Esophagus muscularis mucosa (tissue), 4 donors: ENCODE measurements around the gene HBS1L. TPM values are rescaled to one million over a fixed set of nuclear protein-coding genes. Genes with fewer than 3 reads are reported as not detected.

Experiments
- DNase-seq: peaks from one replicate; pipeline ENCODE4 v3.0.0-alpha.2; 2017; ENCODE audit errors: extremely low spot score
- H3K27ac ChIP-seq, 4 donors: fragments of 200-600 bp; sonication (generic); replicated peaks in 1 of 4; 1 replicate in 3 of 4; 2 replicates in 1 of 4; pipeline ENCODE4 v1.5.1; 2016 to 2019; ENCODE audit warnings: mild to moderate bottlenecking in 1 of 4
- H3K27me3 ChIP-seq, 4 donors: fragments of 200-600 bp; sonication (generic); one replicate each; pipeline versions ENCODE4 v1.5.1 to v1.6.0; 2016 to 2019
- H3K36me3 ChIP-seq, 4 donors: fragments of 200-600 bp; sonication (generic); one replicate each; pipeline ENCODE4 v1.5.1; 2016 to 2019
- H3K4me1 ChIP-seq, 4 donors: fragments of 200-600 bp; sonication (generic); one replicate each; pipeline ENCODE4 v1.5.1; 2016 to 2019
- H3K4me3 ChIP-seq, 4 donors: fragments of 200-600 bp; sonication (generic); 1 replicate in 2 of 4; 2 replicates in 2 of 4; pipeline ENCODE4 v1.5.1; 2016 to 2019; ENCODE audit warnings: mild to moderate bottlenecking in 4 of 4, moderate library complexity in 1 of 4
- H3K9me3 ChIP-seq, 4 donors: fragments of 200-600 bp; sonication (generic); 1 replicate in 3 of 4; 2 replicates in 1 of 4; pipeline ENCODE4 v1.5.1; 2016 to 2019
- CTCF ChIP-seq, 3 experiments: fragments of 200-600 bp in 2 of 3; fragments of 450-650 bp in 1 of 3; sonication (generic) in 2 of 3; IDR thresholded peaks; one replicate each; pipeline ENCODE4 v1.5.1; 2017 to 2019; ENCODE audit warnings: antibody characterized with exemption in 3 of 3, mild to moderate bottlenecking in 2 of 3, moderate library complexity in 1 of 3
- EP300 ChIP-seq: sonication (generic); formaldehyde crosslinking; IDR thresholded peaks from one replicate; pipeline ENCODE4 v1.6.1; 2017; ENCODE audit warnings: antibody characterized with exemption
- POLR2A ChIP-seq: fragments of 450-650 bp; IDR thresholded peaks from one replicate; pipeline ENCODE4 v1.6.1; 2017; ENCODE audit warnings: antibody characterized with exemption, moderate library complexity, mild to moderate bottlenecking, low read depth
- POLR2AphosphoS5 ChIP-seq, 2 donors: sonication (generic); formaldehyde crosslinking; IDR thresholded peaks; one replicate each; pipeline ENCODE4 v1.6.1; 2017; ENCODE audit warnings: antibody characterized with exemption in 2 of 2
- WGBS: methylation state at CpG from one replicate; pipeline ENCODE4 v1.1.5; 2018; 5-methylcytosine and 5-hydroxymethylcytosine counted together
- intact Hi-C: fragments of 100-400 bp; cut with DNase I; formaldehyde crosslinking; loops from one replicate; pipeline ENCODE4 v1.15.1; 2023
- total RNA-seq, 4 donors: library from RNA; depleted of rRNA; stranded (reverse); fragments of >200 nt; gene quantifications; one replicate each; pipeline versions ENCODE4 v1.1.0 to v1.2.1, GENCODE V29; 2016

Gene HBS1L
- total RNA-seq, 4 donors from 2014 or later: 52.0 to 81.4 (median 58.2) TPM

GRCh38 chr6:134934793-134935485 is 119.7 kb downstream of the HBS1L start:
- Histone ChIP-seq H3K4me3 (no peak overlapping the region), H3K27ac (no peak overlapping the region), H3K9me3 (no peaks in the 10 kb centered on the region), H3K4me1 (peaks cover 0 to 22% (median 15%) of the 10 kb centered on the region in 4 donors), H3K27me3 (no peaks in the 10 kb centered on the region), H3K36me3 (peaks cover 0 to 8% (median 0%) of the 10 kb centered on the region in 4 donors)
- no peak for DNase-seq
- intact Hi-C loops: loop anchor here (5.0 kb wide), 3 partner anchors 53 to 763 kb away; no protein-coding TSS in a partner anchor
- TF ChIP-seq POLR2A (no peak), EP300 (no peak), CTCF (IDR thresholded peaks at IDR 0.05) (no peak), POLR2AphosphoS5 (IDR thresholded peaks at IDR 0.05) (no peak)
- 92% methylated on average over 5 of the region's 5 CpGs for WGBS

GRCh38 chr6:134932535-134933470 is 121.8 kb downstream of the HBS1L start:
- peak overlapping the region in 1 of 4 donors; percentile 20 for H3K27ac ChIP-seq
- no peak for TF ChIP-seq CTCF (IDR thresholded peaks at IDR 0.05)
- TF ChIP-seq POLR2AphosphoS5 (IDR thresholded peaks at IDR 0.05): peak in 1 of 2 donors; percentile 37

GRCh38 chr6:134932098-134932497 is 122.5 kb downstream of the HBS1L start:
- intact Hi-C loops: no loop called here
- peak overlapping the region in 1 of 4 donors; percentile 20 for H3K27ac ChIP-seq
- H3K9me3 ChIP-seq: no peaks in the 10 kb centered on the region
- TF ChIP-seq POLR2AphosphoS5 (IDR thresholded peaks at IDR 0.05): no peak
- TF ChIP-seq POLR2A: no peak
- no peak for TF ChIP-seq EP300
- no peak for TF ChIP-seq CTCF (IDR thresholded peaks at IDR 0.05)
- no peaks in the 10 kb centered on the region for H3K27me3 ChIP-seq
- H3K36me3 ChIP-seq: peaks cover 0 to 20% (median 0%) of the 10 kb centered on the region in 4 donors
- WGBS: 73% methylated on average over 5 of the region's 5 CpGs
- H3K4me3 ChIP-seq: no peak overlapping the region
- DNase-seq: peak; percentile 34
- peaks cover 0 to 11% (median 5%) of the 10 kb centered on the region in 4 donors for H3K4me1 ChIP-seq

More at GRCh38 chr6:134932535-134933470, 121.8 kb downstream of the HBS1L start:
- intact Hi-C loops: no loop called here
- WGBS: 96% methylated on average over 11 of the region's 11 CpGs
- Histone ChIP-seq H3K4me3 (no peak overlapping the region), H3K27me3 (no peaks in the 10 kb centered on the region), H3K4me1 (peaks cover 0 to 18% (median 12%) of the 10 kb centered on the region in 4 donors), H3K9me3 (no peaks in the 10 kb centered on the region), H3K36me3 (peaks cover 0 to 18% (median 0%) of the 10 kb centered on the region in 4 donors)
- peak; percentile 84 for DNase-seq

GRCh38 chr6:134930463-134930862 is 124.2 kb downstream of the HBS1L start:
- Histone ChIP-seq H3K4me1 (peaks cover 0 to 5% (median 0%) of the 10 kb centered on the region in 4 donors), H3K9me3 (no peaks in the 10 kb centered on the region), H3K4me3 (no peak overlapping the region), H3K27me3 (no peaks in the 10 kb centered on the region), H3K36me3 (peaks cover 0 to 20% (median 0%) of the 10 kb centered on the region in 4 donors), H3K27ac (no peak overlapping the region)
- intact Hi-C loops: no loop called here
- 96% methylated on average over 6 of the region's 6 CpGs for WGBS
- TF ChIP-seq CTCF (IDR thresholded peaks at IDR 0.05) (no peak), POLR2A (no peak), EP300 (no peak), POLR2AphosphoS5 (IDR thresholded peaks at IDR 0.05) (no peak)
- no peak for DNase-seq
